ENCODE results near the gene SPATA22.
"Not testable (repeated sequence)": the region's sequence is repeated elsewhere in the genome, so short reads cannot be mapped to it uniquely, and the experiment has no call there.

SPATA22 gene

GRCh38 chr17:3472137-3472536 lies 518 bp upstream of the SPATA22 start:
- no peak for DNase-seq

GRCh38 chr17:3469529-3469928 lies 2.1 kb downstream of the SPATA22 start:
- no peak for DNase-seq

DNA sequence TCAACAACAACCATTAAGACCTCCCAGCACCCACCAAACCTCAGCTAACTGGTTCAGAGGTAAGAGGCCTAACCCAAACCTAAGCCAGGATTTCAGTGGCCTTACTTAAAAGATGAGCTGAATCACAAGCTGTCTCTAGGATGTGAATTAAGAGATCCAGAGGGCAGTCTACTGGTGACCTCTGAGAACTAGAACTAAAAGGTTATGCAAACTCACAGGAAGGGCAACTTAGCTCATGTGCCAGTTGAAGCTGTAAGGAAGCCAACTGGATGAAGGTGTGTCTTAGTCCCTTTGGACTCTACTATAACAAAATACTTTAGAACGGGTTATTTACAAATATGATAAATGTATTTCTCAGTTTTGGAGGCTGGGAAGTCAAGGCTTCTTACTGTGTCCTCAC lies 5.3 kb downstream of the SPATA22 start:
- DNase-seq = not testable (repeated sequence)

GRCh38 chr17:3448059-3448665 lies 23.5 kb downstream of the SPATA22 start:
- no peak for DNase-seq

DNA sequence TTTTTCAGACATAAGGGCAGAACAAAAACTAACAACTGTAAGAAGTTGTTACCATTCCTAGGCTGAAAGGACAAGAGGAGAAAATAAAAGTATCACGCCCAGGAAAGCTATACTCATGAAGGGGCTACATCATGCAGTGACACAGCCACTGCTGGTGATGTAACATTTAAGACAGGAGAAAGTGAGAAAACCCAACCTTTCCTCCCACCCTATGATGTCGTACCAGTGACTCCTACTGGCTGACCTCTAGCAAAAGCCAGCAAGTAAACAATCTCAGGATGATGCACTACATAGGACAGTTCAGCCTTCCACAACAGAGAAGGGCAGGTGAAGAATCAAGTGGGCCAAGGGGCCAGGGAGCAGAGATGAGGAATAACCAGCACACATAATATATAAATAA lies 24.0 kb downstream of the SPATA22 start:
- no peak for DNase-seq

DNA sequence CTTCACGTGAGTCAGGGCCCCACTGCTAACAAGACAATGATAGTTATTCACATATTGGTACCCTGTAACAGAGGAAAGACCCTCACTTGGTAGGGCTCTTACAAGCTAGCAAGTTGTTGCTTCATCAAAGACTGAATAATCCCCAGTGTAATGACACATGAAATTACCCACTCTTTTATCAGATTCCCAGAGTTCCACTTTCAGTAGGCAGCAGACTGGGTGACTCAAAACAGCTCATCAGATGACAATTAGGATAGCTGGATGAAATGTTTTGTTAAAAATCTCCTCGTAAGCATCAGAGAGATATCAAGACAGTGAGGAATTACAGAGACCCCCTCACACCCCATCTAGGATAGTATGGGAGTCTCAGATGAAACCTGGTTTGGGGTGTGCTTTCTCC lies 31.2 kb downstream of the SPATA22 start:
- no peak for DNase-seq

DNA sequence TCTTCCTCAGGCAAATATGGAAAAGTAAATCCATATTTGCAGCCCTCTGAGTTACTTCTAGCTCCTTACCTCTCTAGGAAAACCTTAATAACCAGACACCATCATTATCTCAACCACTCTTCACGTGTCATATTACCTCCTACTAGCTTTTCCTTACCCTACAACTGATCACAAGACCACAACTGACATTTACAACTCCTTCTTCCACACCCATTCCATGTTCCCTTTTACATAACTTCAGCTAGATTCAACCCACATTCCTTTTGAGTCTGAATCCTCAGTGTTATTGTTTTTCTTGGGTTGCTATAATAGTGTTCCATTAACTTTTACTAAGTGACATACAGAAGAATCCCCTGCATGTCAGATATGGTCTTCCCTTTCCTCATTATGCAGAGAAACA lies 33.3 kb downstream of the SPATA22 start:
- no peak for DNase-seq

DNA sequence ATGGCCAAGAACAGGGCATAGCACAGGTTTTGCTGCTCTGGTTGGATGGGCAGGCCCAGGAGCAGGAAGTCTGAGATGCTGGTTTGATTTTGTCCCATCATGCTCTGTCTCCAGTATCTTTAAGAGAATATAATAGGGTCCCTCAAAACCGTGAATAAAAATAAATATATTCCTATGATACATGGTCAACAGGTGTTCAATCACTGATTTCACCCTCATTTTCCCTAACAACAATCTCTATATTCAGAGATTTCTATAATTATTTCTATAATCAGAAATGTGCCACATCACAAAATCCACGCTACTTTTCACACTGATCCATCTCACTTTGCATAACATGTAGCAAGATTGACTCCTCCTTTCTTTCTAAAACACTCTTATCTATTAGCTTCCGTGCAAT lies 37.9 kb downstream of the SPATA22 start, which contains the start of gene OR1E2:
Gene OR1E2, minus strand, starts transcription at position 101 of the 400 bp plus-strand sequence. Its CDS starts 0 bp downstream, at position 101.
- DNase-seq = no peak

DNA sequence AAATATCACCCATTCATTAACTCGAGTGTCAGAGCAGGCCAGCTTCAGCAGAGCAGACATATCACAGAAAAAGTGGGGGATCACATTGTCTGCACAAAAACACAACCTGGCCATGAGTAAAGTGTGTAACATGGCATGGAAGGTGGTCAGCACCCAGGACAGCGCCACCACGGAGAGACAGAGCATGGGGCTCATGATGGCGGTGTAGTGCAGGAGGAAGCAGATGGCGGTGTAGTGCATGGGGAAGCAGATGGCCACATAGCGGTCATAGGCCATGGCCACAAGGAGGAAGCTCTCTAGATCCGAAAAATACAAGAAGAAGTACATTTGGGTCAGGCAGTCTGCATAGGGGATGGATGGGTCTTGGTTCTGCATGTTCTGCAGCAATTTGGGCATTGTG lies 38.4 kb downstream of the SPATA22 start:
- DNase-seq = not testable (repeated sequence)

DNA sequence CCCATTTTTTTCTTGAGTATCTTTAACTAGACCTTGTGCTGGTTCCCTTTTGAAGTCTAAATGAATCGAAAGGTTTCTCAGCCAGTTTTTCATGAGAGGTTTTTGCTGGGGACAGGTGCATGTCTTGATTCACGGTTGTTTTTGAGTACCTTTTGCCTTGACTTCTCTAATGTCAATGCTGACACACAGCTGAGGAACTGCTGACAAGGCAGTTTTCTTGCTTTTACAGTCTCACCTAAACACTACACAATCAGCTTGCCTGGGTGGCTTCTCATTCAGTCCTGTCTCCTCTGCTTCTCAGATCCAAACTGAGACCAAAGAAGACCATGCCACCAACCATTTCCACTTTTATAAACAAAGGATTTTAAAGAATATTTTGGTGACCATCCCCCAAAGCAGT lies 53.4 kb downstream of the SPATA22 start:
- DNase-seq = no peak

DNA sequence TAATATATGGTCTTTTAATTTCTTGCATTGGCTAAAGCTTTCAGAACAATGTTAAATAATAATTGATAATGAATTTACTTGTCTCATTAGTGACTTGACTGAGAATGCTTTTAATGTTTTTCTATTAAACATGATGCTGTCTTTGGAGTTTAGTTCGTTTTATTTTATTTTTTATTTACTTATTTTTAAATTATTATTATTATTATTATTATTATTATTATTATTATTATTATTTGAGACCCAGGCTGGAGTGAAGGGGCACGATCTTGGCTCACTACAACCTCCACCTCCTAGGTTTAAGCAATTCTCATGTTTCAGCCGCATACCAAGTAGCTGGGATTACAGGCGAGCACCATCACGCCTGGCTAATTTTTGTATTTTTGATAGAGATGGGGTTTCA lies 56.0 kb downstream of the SPATA22 start:
- no peak for DNase-seq

DNA sequence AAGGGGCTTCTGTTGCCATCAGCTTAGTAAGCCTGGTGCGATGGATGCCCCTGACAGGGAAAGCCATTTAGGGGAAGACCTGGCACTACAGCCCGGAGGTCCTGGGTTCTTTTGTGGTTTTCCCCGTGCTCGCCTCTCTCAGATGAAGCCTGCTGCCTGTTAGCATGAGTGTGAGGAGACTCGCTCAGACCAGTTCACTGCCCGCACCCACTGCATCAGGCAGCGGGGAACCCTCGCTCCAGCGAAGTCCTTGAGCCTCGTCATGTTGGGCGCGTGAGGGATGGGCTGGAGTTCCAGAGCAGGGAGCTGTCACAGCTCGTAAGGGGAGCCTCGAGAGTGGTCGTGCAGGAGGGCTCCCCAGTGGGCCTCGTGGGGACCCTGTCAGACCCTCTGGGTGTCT lies 59.4 kb downstream of the SPATA22 start:
- not testable (repeated sequence) for DNase-seq

DNA sequence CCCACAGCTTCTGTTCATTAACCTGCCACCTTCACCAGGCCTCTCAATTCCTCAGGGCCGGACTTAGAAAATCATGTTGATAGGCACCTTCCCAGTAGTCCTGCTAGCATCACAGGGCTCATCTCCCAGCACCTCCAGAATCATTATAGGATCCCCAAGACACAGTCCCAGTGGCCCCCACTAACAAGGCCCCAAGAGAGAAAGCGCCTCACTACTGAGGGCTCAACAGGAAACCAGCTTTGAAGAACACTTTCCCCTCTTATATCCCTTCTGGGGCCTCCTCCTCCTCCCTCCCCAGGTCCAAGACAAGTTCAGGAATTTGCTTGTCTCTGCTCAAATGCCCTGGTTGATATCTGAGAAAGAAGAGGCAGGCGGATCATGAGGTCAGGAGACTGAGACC lies 60.5 kb downstream of the SPATA22 start, which contains the start of gene OR3A3:
Gene OR3A3, plus strand, starts transcription at position 301 of the 400 bp plus-strand sequence.
- no peak for DNase-seq

DNA sequence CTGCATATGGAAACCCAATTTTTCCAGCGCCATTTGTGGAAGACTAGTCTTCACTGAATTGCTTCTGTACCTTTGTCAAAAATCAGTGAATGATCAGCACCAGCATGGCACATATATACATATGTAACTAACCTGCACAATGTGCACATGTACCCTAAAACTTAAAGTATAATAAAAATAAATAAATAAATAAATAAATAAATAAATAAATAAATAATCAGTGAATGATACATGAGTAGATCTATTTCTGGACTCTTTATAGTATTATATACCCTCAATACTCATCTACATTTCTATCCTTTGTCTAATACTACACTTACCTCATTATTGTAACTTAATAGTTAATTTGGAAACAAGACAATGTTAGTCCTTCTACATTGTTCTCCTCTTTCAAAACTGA lies 67.8 kb downstream of the SPATA22 start:
- not testable (repeated sequence) for DNase-seq

- DNase-seq = no peak
These were observed 69.8 kb downstream of the SPATA22 start for GRCh38 chr17:3401786-3402185.

DNA sequence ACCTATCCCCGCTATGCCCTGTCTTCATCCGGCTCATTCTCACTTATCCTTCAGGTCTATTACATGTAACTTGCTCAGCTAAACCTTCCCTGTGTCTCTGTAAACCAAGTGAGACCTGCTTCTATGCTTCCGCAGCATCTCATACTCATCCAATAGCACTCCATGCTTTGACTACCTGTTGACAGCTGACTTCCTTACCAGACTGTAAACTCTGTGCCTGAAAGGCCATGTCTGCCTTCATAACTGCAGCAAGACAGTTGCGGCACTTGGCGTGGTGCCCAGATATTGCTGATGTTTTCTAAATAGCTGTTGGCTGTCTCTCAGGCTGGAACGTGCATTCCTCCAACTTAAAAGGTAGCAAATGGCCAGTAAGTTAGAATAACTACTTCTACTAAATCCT lies 71.6 kb downstream of the SPATA22 start:
- no peak for DNase-seq

GRCh38 chr17:3398310-3398709 lies 73.3 kb downstream of the SPATA22 start, which contains the start of gene OR1E1:
Gene OR1E1, minus strand, starts transcription at chr17:3398410. Its CDS starts 0 bp downstream, at chr17:3398410.
- no peak for DNase-seq

DNA sequence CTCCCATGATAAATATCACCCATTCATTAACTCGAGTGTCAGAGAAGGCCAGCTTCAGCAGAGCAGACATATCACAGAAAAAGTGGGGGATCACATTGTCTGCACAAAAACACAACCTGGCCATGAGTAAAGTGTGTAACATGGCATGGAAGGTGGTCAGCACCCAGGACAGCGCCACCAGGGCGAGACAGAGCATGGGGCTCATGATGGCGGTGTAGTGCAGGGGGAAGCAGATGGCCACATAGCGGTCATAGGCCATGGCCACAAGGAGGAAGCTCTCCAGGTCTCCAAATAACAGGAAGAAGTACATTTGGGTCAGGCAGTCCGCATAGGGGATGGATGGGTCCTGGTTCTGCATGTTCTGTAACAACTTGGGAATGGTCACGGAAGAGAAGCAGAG lies 73.8 kb downstream of the SPATA22 start:
- not testable (repeated sequence) for DNase-seq
